Measurements from ENCODE around the gene SPINK1. TPM values are rescaled to one million over a fixed set of nuclear protein-coding genes. Genes with fewer than 3 reads are reported as not detected.
"Not testable (repeated sequence)": the region's sequence is repeated elsewhere in the genome, so short reads cannot be mapped to it uniquely, and the experiment has no call there.

The SPINK1 gene
- total and polyA plus RNA-seq, 2 of the 13 experiments (the other 11 are each of a cell fraction or from before 2014, with no cell fraction given): 14.7 to 17.1 TPM

DNA sequence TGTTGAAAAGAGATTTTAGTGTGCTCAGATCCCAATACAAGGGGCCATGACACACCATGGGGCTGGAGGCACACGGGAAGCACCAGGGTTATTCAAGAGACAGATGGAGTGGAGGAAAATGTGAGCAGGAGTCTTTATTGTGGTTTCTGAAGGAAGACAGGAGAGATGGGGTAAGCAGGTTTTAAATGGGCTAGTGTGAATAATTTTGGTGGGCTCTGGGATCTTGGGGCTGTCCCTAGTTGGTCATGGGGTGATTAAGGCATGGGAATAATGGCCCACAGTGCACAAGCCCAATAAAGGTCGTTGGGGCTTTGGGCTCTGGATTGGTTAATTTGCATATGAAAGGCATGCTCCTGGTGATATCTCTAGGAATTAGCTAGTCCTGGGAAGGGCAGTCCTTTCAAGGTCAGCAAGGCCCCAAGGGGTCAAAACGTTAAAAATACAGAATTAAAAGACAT is 43.5 kb upstream of the SPINK1 start (continued):
- TF ChIP-seq ZNF44 (CRISPR knock-in tag; IDR thresholded peaks at IDR 0.05): no peak
- TF ChIP-seq, protein P1, sequence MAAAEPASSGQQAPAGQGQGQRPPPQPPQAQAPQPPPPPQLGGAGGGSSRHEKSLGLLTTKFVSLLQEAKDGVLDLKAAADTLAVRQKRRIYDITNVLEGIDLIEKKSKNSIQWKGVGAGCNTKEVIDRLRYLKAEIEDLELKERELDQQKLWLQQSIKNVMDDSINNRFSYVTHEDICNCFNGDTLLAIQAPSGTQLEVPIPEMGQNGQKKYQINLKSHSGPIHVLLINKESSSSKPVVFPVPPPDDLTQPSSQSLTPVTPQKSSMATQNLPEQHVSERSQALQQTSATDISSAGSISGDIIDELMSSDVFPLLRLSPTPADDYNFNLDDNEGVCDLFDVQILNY (CRISPR knock-in tag; conservative IDR thresholded peaks at IDR 0.05): no peak

DNA sequence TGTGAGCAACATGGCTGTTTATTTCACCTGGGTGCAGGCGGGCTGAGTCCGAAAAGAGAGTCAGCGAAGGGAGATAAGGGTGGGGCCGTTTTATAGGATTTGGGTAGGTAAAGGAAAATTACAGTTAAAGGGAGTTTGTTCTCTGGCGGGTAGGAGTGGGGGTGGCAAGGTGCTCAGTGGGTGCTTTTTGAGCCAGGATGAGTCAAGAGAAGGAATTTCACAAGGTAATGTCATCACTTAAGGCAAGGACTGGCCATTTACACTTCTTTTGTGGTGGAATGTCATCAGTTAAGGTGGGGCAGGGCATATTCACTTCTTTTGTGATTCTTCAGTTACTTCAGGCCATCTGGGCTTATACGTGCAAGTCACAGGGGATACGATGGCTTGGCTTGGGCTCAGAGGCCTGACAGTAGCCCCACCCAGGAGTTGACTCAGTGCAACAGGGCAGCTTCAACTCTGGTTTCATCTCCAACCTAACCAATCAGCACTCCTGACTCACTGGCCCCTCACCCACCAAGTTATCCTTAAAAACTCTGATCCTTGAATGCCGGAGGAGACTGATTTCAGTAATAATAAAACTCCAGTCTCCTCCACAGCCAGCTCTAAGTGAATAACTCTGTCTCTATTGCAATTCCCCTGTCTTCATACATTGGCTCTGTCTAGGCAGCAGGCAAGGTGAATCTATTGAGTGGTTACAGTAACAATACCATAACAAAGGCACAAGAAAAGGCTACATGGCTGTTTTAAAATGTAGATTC is 42.8 kb upstream of the SPINK1 start:
- H3K9ac ChIP-seq (ENCODE audit: insufficient read depth, low read depth, low read length); H4K20me1 ChIP-seq (ENCODE audit: insufficient read depth, low read length); H3K9me3 ChIP-seq (ENCODE audit: low read length); H2AFZ ChIP-seq (ENCODE audit: low read length); H3K27ac ChIP-seq (ENCODE audit: extremely low read length, insufficient read depth, low read length); H3K4me1 ChIP-seq (ENCODE audit: insufficient read depth, low read length); intact Hi-C loops (cut with micrococcal nuclease; ENCODE audit: unreplicated experiment); BruUV-seq (replicated peaks); in situ Hi-C loops (cut with HindIII; ENCODE audit: extremely low pct_ligation_motif_present, low pct_unique_long_range_greater_than_20kb); DNase-seq (ENCODE audit: low spot score); POLR2A ChIA-PET; CTCF ChIA-PET (ENCODE audit: low intra/inter-chr PET ratio, low total read pairs); H3K79me2 ChIP-seq (ENCODE audit: insufficient read depth, low read length); H3K36me3 ChIP-seq (replicated peaks in 1 of 2; ENCODE audit: control insufficient read depth in 1 of 2, insufficient read depth in 2 of 2, low read length in 2 of 2); H3K4me3 ChIP-seq (replicated peaks in 1 of 3; ENCODE audit: insufficient read depth in 1 of 3, low read depth in 2 of 3, low read length in 3 of 3); ATAC-seq; H3K4me2 ChIP-seq (ENCODE audit: low read depth, low read length); H3K27me3 ChIP-seq (ENCODE audit: control insufficient read depth in 1 of 2, insufficient read depth in 2 of 2, low read length in 2 of 2); FAIRE-seq: not testable (repeated sequence)
- 61% methylated on average over 6 of the region's 8 CpGs for WGBS (ENCODE audit: low lambda C conversion rate)

DNA sequence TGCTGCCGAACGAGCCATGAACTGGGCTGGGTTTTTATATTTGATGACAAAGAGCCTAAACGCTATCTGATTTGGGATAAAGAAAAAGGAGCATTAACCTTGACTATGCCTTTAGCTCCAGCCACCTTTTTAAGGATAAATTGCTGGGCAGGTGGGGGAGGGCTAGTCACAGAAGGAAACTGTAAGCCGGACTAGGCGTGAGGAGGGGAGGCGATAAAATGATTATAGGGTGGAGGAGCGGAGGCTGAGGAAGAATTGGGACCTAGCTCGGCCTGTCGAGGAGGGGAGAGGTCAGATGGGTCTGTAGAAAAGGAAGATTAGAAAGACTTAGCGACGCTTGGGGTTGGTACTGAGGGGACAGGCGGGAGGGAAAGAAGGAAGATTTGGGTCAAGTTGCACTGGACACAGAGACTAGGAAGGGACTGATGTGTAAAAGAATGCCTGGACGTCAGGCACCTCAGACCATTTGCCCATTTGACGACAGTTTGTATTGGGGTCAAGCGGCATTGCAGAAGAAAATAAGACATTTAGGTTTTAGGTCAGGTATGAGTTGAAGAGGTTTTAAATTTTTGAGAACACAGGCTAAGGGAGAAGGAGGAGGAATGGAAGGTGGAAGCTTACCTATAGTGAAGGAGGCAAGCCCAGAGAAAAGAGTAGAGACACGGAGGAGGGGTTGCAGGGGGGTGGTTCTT is 41.4 kb upstream of the SPINK1 start:
- DNase-seq (ENCODE audit: low spot score); H3K4me2 ChIP-seq (ENCODE audit: low read depth, low read length); H4K20me1 ChIP-seq (ENCODE audit: insufficient read depth, low read length); H3K9me3 ChIP-seq (ENCODE audit: low read length); POLR2A ChIA-PET; H3K79me2 ChIP-seq (ENCODE audit: insufficient read depth, low read length); FAIRE-seq; H2AFZ ChIP-seq (ENCODE audit: low read length); ATAC-seq; H3K36me3 ChIP-seq (replicated peaks in 1 of 2; ENCODE audit: control insufficient read depth in 1 of 2, insufficient read depth in 2 of 2, low read length in 2 of 2); BruUV-seq (replicated peaks); H3K9ac ChIP-seq (ENCODE audit: insufficient read depth, low read depth, low read length); H3K4me3 ChIP-seq (replicated peaks in 1 of 3; ENCODE audit: insufficient read depth in 1 of 3, low read depth in 2 of 3, low read length in 3 of 3); H3K27me3 ChIP-seq (ENCODE audit: control insufficient read depth in 1 of 2, insufficient read depth in 2 of 2, low read length in 2 of 2); in situ Hi-C loops (cut with HindIII; ENCODE audit: extremely low pct_ligation_motif_present, low pct_unique_long_range_greater_than_20kb); CTCF ChIA-PET (ENCODE audit: low intra/inter-chr PET ratio, low total read pairs); H3K27ac ChIP-seq (ENCODE audit: extremely low read length, insufficient read depth, low read length); intact Hi-C loops (cut with micrococcal nuclease; ENCODE audit: unreplicated experiment); H3K4me1 ChIP-seq (ENCODE audit: insufficient read depth, low read length): not testable (repeated sequence)
- WGBS (ENCODE audit: low lambda C conversion rate): 57% methylated on average over 16 of the region's 16 CpGs

DNA sequence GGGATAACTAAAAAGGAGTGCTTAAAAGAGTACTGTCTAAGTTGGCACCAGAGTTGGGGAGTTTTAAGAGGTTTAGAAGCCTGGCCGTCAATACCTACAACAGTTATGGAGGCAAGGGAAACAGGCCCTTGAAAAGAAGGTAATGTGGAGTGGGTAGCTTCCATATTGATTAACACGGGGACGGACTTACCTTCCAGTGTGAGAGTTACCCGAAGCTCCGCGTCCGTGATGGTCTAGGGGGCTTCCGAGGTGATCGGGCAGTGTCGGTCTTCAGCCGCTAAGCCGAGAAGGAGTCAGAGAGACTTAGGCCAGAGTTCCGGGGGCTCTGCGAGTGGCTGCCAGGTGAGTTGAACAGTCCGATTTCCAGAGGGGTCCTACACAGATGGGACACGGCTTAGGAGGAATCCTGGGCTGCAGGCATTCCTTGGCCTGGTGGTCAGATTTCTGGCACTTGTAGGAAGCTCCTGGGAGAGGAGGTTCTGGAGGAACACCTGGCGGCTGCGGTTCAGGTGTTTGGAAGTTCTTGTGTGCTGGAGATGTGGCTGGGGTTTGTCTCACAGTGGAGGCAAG is 40.6 kb upstream of the SPINK1 start:
- H3K27ac ChIP-seq (ENCODE audit: extremely low read length, insufficient read depth, low read length); H3K4me1 ChIP-seq (ENCODE audit: insufficient read depth, low read length); intact Hi-C loops (cut with micrococcal nuclease; ENCODE audit: unreplicated experiment); H3K4me3 ChIP-seq (replicated peaks in 1 of 3; ENCODE audit: insufficient read depth in 1 of 3, low read depth in 2 of 3, low read length in 3 of 3); ATAC-seq; in situ Hi-C loops (cut with HindIII; ENCODE audit: extremely low pct_ligation_motif_present, low pct_unique_long_range_greater_than_20kb); CTCF ChIA-PET (ENCODE audit: low intra/inter-chr PET ratio, low total read pairs); H3K36me3 ChIP-seq (replicated peaks in 1 of 2; ENCODE audit: control insufficient read depth in 1 of 2, insufficient read depth in 2 of 2, low read length in 2 of 2); H3K27me3 ChIP-seq (ENCODE audit: control insufficient read depth in 1 of 2, insufficient read depth in 2 of 2, low read length in 2 of 2); H2AFZ ChIP-seq (ENCODE audit: low read length); H3K79me2 ChIP-seq (ENCODE audit: insufficient read depth, low read length); H3K9ac ChIP-seq (ENCODE audit: insufficient read depth, low read depth, low read length); H4K20me1 ChIP-seq (ENCODE audit: insufficient read depth, low read length); BruUV-seq (replicated peaks); H3K9me3 ChIP-seq (ENCODE audit: low read length); POLR2A ChIA-PET; H3K4me2 ChIP-seq (ENCODE audit: low read depth, low read length); DNase-seq (ENCODE audit: low spot score); FAIRE-seq: not testable (repeated sequence)
- WGBS (ENCODE audit: low lambda C conversion rate): 76% methylated on average over 18 of the region's 18 CpGs

All from HepG2 (cell line).